ENCODE data around the gene SLC9C2.
"Not testable (repeated sequence)": the region's sequence is repeated elsewhere in the genome, so short reads cannot be mapped to it uniquely, and the experiment has no call there.

Gene SLC9C2

GRCh38 chr1:173590557-173590956 lies 12.3 kb downstream of the SLC9C2 start:
- no peak for DNase-seq (ENCODE audit: extremely low read depth in 1 of 2, low read depth in 1 of 2)

GRCh38 chr1:173581383-173582079 lies 21.3 kb downstream of the SLC9C2 start:
- no peak for DNase-seq (ENCODE audit: extremely low read depth in 1 of 2, low read depth in 1 of 2)

GRCh38 chr1:173580658-173581057 lies 22.2 kb downstream of the SLC9C2 start:
- no peak for DNase-seq (ENCODE audit: extremely low read depth in 1 of 2, low read depth in 1 of 2)

DNA sequence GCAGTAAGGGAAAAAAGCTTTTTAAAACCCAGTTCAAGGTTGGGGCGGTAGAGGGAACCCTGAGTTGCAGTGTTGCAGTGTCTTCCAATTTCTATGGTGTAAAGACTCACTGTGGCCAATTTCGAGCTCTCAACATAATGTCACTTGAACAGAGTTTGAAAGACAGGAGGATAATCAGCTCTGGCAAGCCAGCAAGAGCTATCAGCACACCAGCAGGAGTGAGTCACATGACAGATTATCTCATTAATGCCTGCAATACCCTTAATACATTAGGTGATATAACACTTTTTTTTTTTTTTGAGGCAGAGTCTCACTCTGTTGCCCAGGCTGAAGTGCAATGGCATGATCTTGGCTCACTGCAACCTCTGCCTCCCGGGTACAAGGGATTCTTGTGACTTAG lies 22.8 kb downstream of the SLC9C2 start:
- no peak for DNase-seq (ENCODE audit: extremely low read depth in 1 of 2, low read depth in 1 of 2)

- no peak for DNase-seq (ENCODE audit: extremely low read depth in 1 of 2, low read depth in 1 of 2)
These were observed 29.3 kb downstream of the SLC9C2 start for GRCh38 chr1:173573596-173573995.

- DNase-seq (ENCODE audit: extremely low read depth in 1 of 2, low read depth in 1 of 2): no peak
These were observed 30.5 kb downstream of the SLC9C2 start for GRCh38 chr1:173572201-173572873.

GRCh38 chr1:173570370-173571007 lies 32.4 kb downstream of the SLC9C2 start:
- DNase-seq (ENCODE audit: extremely low read depth in 1 of 2, low read depth in 1 of 2): no peak

DNA sequence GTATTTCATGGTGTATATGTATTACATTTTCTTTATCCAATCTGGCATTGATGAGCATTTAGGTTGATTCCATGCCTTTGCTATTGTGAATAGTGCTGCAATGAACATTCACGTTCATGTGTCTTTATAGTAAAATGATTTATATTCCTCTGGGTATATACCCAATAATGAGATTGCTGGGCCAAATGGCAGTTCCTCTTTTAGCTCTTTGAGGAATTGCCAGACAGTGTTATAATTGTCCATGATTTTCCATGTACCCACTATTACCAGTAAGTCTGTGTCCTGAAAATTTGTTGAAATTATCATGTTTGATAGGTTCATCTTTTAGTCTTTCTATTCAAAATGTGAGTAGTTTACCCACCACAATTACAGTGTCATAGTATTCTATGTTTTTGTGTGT lies 34.4 kb downstream of the SLC9C2 start:
- DNase-seq (ENCODE audit: extremely low read depth in 1 of 2, low read depth in 1 of 2): no peak

DNA sequence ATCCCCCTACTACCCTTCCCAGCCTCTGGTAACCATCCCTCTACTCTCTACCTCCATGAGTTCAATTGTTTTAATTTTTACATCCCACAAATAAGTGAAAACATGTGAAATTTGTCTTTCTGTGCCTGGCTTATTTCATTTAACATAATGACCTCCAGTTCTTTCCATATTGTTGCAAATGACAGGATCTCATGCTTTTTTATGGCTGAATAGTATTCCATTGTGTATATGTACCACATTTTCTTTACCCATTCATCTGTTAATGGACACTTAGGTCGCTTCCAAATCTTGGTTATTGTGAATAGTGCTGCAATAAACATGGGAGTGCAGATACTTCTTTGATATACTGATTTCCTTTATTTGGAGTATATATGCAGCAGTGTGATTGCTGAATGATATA lies 39.0 kb downstream of the SLC9C2 start:
- not testable (repeated sequence) for DNase-seq (ENCODE audit: extremely low read depth in 1 of 2, low read depth in 1 of 2)

- no peak for DNase-seq (ENCODE audit: extremely low read depth in 1 of 2, low read depth in 1 of 2)
These were observed 40.1 kb downstream of the SLC9C2 start for GRCh38 chr1:173562813-173563212.

DNA sequence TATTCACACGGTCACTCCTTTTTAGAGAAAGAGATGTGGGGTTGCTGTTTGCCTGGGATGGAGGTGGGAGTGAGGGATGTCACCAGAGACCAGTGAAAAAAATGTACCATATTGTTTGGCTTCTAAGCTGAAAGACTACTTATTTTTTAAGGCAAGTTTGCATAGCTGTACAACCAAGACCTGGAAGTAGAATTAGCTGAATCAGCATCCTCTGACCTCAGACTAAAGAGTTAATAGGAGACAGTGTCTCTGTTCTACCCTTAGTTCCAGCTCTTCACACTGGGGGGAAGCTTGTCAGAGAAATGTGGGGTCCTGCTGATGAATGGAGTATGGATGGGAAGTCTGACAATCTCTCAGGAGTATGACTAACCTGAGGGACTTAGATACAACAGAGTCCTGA lies 41.6 kb downstream of the SLC9C2 start:
- no peak for DNase-seq (ENCODE audit: extremely low read depth in 1 of 2, low read depth in 1 of 2)

DNA sequence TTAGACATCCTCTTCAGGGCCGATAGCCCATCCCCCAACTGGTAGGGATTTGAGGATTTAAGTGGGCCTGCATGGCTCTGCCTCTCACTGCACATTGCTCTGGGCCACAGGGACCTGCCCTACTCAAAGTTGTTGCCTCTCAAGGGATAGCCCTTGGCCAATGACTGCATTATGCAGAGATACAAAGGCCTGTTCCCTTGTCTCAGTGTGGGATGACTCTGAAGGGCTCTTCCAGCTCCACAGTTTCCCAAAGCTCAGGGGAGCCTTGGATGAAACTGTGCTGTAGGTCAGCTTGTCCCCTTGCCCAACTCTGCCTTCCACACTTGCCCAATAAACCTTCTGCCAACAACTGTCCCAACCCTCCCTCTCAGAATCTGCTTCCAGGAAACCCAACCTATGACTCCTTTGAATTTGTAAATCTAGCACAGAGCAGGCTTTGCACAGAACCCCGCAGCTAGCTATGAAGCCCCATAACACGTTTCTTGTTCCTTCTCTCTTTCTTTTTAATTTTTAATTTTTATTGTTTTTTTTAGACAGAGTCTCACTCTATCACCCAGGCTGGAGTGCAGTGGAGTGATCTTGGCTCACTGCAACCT lies 42.5 kb downstream of the SLC9C2 start:
- no peak for DNase-seq (ENCODE audit: extremely low read depth in 1 of 2, low read depth in 1 of 2)

- no peak for DNase-seq (ENCODE audit: extremely low read depth in 1 of 2, low read depth in 1 of 2)
These were observed 47.1 kb downstream of the SLC9C2 start for GRCh38 chr1:173555651-173556305.

- DNase-seq (ENCODE audit: extremely low read depth in 1 of 2, low read depth in 1 of 2): no peak
These were observed 48.2 kb downstream of the SLC9C2 start for GRCh38 chr1:173554541-173555250.

DNA sequence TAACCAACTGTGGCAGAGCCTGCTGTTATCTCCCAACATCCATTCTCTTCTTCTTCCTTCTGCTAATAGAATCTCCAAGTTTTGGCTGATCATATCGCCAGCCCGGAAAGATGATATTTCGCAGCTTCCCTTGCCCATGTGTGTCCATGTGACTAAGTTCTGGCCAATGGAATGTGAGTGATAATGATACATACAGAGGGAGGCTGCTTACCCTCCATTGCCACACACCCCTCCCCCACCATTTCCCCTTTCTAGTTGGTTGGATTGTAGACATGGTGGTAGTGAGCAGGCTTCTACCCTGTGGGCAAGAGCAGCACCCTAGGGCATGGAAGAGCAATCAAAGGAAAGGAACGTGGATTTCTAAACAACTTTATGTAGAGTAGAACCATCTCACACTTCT lies 48.8 kb downstream of the SLC9C2 start:
- no peak for DNase-seq (ENCODE audit: extremely low read depth in 1 of 2, low read depth in 1 of 2)

DNA sequence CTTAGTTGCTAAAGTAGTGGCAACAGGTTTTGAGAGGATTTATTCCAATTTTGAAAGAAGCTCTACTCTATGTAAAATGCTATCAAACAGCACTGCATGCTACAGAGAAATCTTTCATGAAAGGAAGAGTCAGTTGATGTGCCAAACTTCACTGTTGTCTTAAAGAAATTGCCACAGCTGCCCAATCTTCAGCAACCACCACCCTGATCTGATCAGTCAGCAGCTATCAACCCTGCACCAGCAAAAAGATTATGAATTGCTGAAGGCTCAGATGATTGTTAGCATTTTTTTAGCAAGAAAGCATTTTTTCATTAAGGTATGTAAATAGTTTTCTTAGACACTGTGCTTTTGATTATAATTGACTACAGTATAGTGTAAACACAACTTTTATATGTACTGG lies 49.6 kb downstream of the SLC9C2 start:
- no peak for DNase-seq (ENCODE audit: extremely low read depth in 1 of 2, low read depth in 1 of 2)

DNA sequence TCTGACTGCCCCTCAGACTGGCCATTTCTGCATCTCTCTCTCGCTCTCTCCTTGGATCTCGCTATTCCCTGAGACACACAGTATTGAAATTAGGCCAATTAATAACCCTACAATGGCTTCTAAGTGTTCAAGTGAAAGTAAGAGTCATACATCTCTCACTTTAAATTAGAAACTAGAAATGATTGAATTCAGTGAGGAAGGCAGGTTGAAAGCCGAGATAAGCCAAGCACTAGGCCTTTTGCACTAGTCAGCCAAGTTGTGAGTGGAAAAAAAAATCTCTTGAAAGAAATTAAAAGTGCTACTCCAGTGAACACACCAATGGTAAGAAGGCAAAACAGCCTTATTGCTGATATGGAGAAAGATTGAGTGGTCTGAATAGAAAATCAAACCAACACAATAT lies 51.2 kb downstream of the SLC9C2 start:
- DNase-seq (ENCODE audit: extremely low read depth in 1 of 2, low read depth in 1 of 2): no peak

GRCh38 chr1:173549813-173550212 lies 53.1 kb downstream of the SLC9C2 start:
- DNase-seq (ENCODE audit: extremely low read depth in 1 of 2, low read depth in 1 of 2): no peak

GRCh38 chr1:173545688-173546087 lies 57.2 kb downstream of the SLC9C2 start:
- DNase-seq (ENCODE audit: extremely low read depth in 1 of 2, low read depth in 1 of 2): no peak

DNA sequence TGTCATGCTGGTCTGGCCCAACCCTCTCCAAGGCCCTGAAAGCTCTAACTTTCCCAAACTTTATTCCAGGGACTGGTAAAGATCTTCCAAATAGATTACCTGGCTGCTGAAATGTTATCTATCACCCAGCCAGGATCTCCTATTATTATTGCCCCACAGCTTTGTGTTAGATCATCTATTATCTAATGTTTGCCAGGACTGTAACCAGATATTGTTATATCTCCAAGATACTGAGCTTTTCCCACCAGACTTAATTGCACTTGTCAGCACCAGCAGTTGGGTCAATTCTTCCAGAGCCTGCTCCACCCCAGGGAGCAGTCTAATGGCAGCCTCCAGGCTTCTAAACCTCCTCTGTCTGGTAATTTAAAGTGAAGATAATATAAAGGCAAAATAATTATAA lies 66.6 kb downstream of the SLC9C2 start:
- DNase-seq (ENCODE audit: extremely low read depth in 1 of 2, low read depth in 1 of 2): no peak

GRCh38 chr1:173532237-173532636 lies 70.6 kb downstream of the SLC9C2 start:
- DNase-seq (ENCODE audit: extremely low read depth in 1 of 2, low read depth in 1 of 2): no peak

All from stimulated activated CD8-positive, alpha-beta memory T cell treated with anti-CD3 and anti-CD28 coated beads, Interleukin-7, amount 100 ng/mL, for 48 hours (primary cell).